GM10847 (cell line): ENCODE data around the gene ASTN2.

ENCODE experiments used
- POLR2A ChIP-seq: IDR thresholded peaks from 2 replicates; pipeline ENCODE4 v1.6.1; 2011; ENCODE audit not compliant: insufficient read length; ENCODE audit errors: extremely low read depth

ASTN2 gene

DNA sequence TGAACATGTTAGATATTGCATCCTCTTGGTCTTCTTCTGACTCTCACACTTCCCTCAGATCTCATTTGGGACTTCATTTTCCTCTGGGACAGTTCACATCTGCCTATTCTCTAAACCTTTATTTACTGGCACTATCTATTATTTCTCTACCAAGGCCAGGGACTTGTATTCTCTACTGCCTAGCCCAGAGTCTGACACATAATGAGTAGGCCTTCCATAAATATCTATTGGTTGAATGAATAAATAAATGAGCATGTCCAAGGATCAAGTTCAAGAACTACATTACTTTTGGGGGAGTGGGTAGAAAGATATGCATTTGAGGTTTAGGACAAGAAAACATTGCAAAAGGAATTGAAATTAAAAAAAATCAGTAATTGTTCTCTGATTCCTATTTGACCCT lies 477.5 kb downstream of the ASTN2 start:
- TF ChIP-seq POLR2A: no peak

- TF ChIP-seq POLR2A: no peak
These were observed 479.5 kb downstream of the ASTN2 start for GRCh38 chr9:116935149-116935897.

DNA sequence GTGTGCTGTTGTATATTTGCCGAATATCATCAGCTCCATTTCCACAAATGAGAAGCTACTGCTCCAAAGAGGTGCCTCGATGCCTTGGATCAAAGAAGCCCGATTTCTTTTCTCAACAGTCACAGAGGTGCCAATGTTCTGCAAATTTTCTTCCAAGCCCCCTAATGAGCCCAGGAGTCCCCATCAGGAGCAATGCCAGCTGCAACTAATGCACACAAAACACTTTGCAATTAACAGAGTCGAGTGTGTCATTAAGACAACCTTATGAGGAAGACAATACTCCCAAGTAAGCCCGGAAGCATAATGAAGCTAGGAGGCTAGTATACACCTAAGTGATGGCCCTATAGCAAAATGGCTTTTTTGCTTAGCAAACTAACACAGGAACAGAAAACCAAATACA lies 480.7 kb downstream of the ASTN2 start:
- no peak for TF ChIP-seq POLR2A

GRCh38 chr9:116933251-116933650 lies 481.6 kb downstream of the ASTN2 start:
- no peak for TF ChIP-seq POLR2A

GRCh38 chr9:116929621-116930020 lies 485.2 kb downstream of the ASTN2 start:
- TF ChIP-seq POLR2A: no peak

GRCh38 chr9:116928884-116929283 lies 486.0 kb downstream of the ASTN2 start:
- no peak for TF ChIP-seq POLR2A

DNA sequence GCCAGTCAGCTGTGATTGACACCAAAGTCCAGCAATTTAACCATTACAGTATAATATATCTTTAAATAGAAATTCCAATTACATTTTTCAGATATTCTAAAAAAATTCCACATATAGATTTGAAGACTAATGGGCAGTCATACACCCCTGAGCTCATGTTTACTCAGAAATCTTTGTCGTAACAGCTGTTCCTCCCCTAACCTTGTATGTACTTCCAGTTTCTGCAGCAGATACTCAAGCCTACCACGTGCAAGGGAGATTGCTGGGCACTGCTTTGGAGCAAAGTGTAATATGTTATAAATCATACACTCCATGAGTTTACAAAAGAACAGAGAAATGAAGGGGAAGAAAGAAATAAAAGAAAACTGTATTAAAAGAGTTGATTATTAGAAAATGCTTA lies 486.6 kb downstream of the ASTN2 start:
- TF ChIP-seq POLR2A: no peak

DNA sequence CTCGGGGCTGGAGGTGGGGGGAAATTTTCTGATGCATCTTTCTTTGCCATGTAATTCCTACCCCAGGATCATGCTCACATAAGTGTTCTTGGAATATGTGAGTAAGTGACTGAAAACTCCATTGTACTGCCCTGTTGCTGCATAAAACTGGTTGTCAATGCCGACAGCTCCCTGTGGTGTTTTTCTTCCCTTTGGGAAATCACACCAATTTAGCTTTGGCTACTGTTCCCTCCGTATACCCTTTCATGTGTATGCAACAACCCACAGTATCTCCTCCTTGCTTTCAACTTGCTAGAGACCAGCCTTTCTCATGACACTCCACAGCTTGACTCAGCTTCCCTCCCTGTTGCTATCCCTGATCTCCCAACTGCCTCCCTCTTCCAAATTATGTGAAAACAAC lies 487.1 kb downstream of the ASTN2 start:
- no peak for TF ChIP-seq POLR2A

DNA sequence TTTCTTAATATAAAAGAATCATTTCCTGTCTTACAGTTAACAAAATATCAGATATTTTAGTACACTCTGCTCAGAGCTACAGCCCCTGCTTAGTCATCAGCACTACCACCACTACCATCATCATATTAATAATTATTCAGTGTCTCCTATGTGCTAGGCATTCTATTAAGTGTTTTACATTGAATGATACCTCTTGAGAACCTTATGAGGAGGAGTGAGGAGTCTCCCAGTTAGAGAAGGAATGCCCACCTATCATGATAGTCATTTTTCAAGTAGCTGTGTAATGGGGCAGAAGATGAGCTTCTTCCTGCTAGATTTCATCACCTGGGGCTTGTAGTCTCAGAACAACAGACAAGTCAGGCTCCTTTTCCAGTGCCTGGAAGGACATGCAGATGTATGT lies 489.7 kb downstream of the ASTN2 start:
- TF ChIP-seq POLR2A: no peak

GRCh38 chr9:116924462-116925110 lies 490.3 kb downstream of the ASTN2 start:
- TF ChIP-seq POLR2A: no peak

DNA sequence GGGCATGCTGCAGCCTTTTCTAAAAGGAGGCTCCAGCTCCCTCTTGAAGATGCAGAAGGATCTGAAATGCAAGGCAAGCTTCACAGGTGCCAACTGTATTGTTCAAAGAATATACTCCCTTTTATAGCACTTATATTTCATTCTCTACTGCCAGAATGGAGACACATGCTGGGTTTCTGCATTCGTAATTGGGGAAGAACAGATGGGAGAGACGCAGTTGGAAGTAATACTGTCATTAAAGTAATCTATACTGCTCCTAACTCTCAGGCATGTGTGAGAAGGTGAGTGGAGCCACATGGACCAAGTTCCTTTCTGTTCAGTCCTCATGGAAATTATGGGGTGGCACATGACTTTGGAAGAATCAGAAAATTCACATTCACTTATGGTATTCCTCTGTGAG lies 501.3 kb downstream of the ASTN2 start:
- TF ChIP-seq POLR2A: no peak

DNA sequence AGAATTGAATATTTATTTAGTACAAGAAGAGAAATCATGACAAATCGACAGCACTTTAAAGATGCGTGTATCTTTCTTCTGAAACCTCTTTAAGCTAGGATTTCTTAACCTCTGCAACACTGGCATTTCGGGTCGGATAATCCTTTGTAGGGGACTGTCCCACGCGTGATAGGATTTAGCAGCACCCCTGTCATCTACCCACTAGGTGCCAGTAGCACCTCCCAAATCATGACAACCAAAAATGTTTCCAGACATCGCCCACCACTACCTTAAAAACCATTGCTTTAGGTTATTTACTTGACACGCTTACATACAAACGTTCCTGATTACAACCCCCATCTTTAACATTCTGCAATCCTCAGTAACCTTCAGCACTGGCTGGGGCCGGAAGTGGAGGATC lies 504.7 kb downstream of the ASTN2 start:
- TF ChIP-seq POLR2A: no peak

GRCh38 chr9:116907989-116908388 lies 506.9 kb downstream of the ASTN2 start:
- no peak for TF ChIP-seq POLR2A

DNA sequence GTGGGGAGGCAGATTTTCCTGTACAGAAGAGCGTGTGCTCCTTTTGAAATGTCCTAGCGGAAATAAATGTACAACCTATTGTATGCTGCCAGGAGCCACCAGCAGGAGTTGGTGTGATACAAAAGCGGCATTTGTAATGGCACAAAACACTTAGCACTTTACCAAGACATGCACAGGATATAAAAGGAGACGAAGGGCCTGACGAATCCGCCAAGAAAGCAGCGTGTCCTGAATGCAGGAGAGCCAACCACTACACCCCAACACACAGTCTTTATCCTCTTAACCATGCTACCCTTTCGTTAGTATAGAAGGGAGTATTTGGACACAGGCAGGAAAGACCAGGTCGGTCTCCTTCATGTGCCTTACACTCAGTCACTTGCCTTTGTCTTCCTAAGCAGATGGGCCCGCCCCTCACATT lies 509.7 kb downstream of the ASTN2 start:
- no peak for TF ChIP-seq POLR2A

GRCh38 chr9:116904165-116904564 lies 510.7 kb downstream of the ASTN2 start:
- TF ChIP-seq POLR2A: no peak

- TF ChIP-seq POLR2A: no peak
These were observed 513.6 kb downstream of the ASTN2 start for GRCh38 chr9:116901260-116901659.

DNA sequence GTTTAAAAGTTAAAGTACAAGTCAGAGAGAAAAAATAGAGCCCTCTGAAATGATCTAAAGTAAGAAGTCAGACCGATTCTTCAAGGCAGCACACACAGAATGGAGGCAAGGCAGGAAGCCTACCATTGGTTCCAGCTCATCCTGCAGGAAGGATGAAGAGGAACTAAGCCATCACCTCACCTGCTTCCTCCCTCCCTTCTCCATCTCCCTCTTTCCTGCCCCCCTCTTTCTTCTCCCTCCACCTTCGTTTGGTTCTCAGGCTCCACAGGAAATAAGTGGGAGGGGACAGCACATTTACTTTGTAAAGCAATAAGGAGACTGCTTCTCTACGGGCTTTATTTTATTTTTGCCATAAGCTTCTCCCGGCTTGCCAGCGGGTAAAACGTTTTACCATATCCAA lies 514.3 kb downstream of the ASTN2 start:
- TF ChIP-seq POLR2A: no peak
